DMS79 treated with DMSO at 0.1 percent for 48 hours (cell line): ENCODE measurements around the gene PRRC2A.

Source experiments
- DNase-seq: peaks from one replicate; lab custom pipeline; 2025; lab: John Stamatoyannopoulos, UW

Gene PRRC2A

GRCh38 chr6:31652925-31653724, 32.6 kb downstream of the PRRC2A start:
- DNase-seq: peak; percentile 16

- DNase-seq: no peak
Observed at GRCh38 chr6:31654574-31655348, 34.2 kb downstream of the PRRC2A start.

DNA sequence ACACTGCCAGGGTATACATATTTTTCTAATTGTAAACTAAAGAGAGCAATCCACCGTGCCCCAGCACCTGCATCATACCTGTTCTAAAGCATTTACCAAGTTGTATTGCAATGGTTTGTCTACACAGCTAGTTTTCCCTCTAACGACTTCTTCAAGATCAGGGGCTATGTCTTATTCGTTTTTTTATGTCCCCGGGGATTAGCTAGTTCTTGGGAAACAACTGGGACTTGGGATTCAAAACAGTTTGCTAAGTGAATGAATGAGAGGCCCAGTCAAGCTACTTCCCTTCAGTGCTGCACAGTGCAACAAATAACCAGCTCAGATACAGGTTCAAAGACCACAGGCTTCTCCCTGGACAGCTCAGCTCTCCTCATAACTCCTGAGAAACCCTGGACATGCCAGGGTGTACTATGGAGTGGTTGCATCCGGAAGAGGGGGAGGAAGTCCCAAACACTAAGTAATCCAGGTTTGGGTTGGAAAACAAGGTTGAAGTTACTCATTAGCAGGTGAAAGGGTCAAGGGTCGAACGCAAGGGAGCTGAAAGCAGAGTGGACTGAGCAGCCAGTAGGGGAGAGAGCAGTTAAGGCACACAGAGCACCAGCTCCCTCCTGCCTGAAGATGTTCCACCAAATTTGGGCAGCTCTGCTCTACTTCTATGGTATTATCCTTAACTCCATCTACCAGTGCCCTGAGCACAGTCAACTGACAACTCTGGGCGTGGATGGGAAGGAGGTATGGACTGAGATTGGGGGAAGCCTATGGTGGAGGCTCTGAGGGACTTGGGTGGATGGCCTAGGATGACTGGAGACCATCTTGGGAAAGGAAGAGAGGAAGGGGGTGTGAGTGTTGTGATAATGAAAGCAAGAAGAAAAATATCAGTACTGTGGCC, 35.1 kb downstream of the PRRC2A start, which contains the start of gene APOM:
Gene APOM (plus strand): TSS at position 546 of the 889 bp plus-strand sequence. CDS start 73 bp downstream, at position 619.
- DNase-seq: no peak

DNA sequence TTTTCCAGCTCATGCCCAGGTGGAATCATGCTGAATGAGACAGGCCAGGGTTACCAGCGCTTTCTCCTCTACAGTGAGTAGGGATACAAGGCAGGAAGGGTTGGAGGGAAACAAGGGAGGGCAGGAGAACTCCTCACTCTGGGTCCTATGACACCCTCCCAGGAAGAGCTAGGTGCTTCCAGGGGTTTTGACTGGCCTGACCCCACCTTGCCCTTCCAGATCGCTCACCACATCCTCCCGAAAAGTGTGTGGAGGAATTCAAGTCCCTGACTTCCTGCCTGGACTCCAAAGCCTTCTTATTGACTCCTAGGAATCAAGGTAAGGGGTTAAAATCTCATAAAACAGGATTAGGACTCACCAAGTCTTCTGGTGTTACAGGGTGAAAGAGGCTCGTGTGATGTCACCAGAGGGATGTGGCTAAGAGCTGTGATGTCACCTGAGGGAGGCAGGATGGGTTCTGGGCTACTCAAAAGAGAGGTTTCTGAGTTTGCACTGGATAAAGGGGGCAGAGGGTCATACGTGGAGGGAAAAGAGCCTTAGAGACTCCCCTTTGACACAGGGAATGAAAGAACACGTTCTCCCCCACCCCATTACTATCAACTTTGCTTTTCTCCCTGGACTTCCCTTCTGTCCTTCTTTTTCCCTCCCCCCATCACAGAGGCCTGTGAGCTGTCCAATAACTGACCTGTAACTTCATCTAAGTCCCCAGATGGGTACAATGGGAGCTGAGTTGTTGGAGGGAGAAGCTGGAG, 37.1 kb downstream of the PRRC2A start:
- no peak for DNase-seq

- DNase-seq: no peak
Observed at GRCh38 chr6:31658158-31658688, 37.7 kb downstream of the PRRC2A start.

DNA sequence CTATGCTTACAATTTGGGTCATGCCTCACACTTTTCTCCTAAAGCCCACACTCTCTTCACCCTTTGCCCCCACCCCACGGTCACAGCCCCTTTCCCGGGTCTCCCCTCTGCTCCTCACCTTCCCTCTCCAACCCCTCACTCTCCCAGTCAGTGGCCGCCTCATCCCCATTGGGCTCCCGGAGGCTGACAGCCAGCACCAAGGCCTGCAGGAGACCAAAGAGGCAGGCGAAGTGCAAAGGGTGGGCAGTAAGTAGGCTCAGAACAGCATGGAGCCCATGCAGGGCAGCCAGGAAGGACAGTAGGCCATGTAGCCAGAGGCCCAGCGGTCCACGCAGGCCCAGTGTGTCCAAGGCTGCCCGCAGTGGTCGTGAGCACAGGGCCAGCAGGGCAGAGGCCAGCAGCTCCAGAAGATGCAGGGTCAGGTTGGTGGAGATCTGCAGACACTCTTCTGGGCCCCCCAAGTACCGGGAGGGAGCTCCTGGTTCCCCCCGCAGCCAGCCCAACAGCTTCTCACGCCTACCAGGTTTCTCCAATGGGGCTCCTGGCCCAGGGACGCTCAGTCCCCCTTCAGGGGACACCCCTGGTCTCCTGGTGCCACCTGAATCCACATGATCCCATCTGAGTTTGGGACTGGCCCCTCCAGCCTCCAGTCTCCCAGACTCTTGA, 38.6 kb downstream of the PRRC2A start:
- no peak for DNase-seq

GRCh38 chr6:31659649-31660380, 39.3 kb downstream of the PRRC2A start:
- DNase-seq: peak; percentile 18

GRCh38 chr6:31660381-31661261, 40.1 kb downstream of the PRRC2A start, which contains the start of gene C6orf47:
TSS of gene C6orf47 (minus strand) at chr6:31660778. CDS start at chr6:31659947, 831 bp downstream.
- peak; percentile 73 for DNase-seq

DNA sequence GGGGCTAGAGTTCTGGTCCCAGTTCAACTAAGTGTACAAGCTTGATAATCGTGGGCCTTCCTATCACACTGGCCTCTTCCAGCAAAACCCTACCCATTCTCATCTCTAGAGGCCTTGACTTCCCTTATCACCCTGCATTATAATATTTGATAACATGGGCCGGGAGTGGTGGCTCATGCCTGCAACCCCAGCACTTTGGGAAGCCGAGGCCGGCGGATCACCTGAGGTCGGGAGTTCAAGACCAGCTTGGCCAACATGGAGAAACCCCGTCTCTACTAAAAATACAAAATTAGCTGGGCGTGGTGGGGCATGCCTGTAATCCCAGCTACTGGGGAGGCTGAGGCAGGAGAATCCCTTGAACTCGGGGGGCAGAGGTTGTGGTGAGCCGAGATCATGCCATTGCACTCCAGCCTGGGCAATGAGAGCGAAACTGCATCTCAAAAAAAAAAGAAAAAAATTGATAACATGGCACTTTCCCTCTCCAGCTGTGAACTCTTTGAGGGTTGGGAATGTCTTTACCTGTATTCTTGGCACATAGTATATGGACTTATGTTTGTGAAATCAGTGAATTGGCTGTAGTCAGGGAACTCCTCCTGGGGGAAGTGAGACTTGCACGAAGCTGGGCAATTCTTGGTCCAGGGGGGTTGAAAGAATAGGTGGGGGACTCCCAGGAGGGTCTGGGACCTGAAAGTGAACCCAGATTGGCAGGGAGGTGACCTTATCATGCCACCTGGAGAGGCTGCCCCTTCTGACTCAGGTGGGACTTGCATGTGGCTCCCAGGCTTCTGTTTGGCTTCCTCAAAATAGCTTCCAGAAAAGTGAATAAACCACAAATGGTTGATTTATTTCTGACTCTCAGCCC, 41.0 kb downstream of the PRRC2A start:
- DNase-seq: no peak

DNA sequence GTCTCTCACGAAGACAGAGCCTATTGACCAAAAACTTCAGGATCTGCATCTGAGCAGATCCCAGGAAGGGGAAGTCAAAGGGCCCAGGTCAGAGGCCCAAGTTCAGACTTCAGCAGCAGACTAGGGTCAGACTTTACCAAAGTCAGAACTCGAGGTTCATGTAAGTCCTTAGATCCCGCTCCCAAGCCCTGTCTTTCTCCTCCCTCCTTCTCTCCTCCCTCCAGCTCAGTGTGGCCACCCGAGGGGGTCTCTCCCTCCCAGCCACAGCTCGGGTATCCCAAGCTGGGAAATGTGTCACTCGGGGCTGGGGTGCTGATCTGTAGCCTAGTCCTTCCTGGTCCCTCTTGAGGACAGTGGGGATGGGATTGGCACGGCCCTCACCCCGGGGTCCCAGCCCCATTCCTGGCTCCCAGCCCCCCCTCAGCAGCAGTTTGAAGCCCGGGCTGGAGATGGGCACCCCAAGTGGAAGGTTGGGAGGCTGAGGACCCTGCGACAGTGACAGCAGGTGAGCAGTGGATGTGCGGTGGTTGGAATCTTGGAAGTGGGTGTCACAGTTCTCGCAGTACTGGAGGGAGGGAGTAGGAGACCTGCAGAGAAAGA, 41.7 kb downstream of the PRRC2A start:
- no peak for DNase-seq

- no peak for DNase-seq
Observed at GRCh38 chr6:31663126-31663960, 42.8 kb downstream of the PRRC2A start.

DNA sequence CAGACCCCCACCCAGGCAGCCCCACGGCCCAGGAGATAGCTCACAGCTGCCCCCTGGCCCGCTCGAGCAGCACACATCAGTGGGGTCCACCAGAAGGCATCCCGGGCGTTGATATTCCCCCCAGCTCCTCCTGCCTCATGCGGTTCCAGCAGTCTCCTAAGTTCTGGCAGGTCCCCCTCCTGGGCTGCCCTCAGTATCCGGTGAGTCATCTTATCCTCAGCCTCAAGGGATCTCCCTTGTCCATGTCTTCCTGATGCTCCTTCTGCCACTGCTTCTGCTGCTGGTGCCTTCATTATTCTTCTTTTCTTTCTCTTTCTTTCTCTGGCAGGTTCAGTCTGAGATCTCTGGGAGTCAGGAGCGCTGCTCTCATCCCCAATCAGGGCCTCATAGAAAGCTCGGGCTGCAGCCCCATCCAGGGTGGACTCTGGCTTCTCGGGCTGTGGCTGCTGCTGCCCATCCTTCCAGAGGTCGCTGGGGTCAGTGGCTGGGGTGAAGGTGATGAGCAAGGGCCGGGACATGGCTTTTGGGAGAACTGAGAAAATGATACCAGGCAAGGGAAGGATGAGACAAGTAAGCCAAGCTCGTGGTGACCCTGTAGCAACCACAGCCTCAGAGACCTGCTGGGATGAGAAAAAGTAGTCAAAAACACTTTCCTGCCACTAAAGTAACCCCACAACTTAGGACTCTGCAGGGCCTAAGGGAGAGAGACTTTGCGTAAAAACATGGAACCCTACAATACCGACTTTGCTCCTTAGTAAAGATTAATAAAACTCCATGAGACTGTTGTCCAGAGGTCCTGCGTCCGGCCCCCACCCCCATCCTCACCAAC, 43.7 kb downstream of the PRRC2A start:
- DNase-seq: peak; percentile 48

GRCh38 chr6:31664790-31665500, 44.4 kb downstream of the PRRC2A start, which contains the start of gene GPANK1:
TSS of gene GPANK1 (minus strand) at chr6:31664997. CDS start at chr6:31664478, 519 bp downstream.
- peak; percentile 95 for DNase-seq

DNA sequence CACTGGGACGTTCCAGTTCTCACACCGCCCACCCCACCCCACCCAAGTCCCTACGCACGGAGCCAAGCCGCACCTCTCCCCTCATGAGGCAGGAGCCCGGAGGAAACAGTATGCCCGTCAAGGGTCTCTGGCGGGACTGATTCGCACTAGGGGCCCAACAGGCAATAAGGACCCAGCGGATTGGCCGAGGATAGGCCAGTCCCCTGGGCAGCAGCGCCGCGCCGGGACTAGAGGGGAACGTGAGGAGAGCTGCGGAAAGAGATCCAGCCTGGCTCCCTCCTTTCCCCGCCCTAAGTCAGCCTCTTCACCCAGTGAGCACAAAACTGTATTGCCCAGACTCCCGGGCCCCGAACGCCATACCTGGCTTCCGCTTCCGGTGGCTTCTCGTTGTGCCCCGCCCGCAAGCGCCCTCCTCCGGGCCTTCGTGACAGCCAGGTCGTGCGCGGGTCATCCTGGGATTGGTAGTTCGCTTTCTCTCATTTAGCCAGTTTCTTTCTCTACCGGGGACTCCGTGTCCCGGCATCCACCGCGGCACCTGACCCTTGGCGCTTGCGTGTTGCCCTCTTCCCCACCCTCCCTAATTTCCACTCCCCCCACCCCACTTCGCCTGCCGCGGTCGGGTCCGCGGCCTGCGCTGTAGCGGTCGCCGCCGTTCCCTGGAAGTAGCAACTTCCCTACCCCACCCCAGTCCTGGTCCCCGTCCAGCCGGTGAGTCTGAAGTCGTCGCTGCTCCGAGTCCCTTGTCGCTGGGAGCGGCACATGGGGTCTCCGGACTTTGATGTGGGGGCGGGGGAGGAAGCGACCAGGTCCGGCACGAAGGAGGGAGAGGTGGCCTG, 45.2 kb downstream of the PRRC2A start, which contains the start of gene CSNK2B:
Gene CSNK2B (plus strand): TSS at position 580 of the 836 bp plus-strand sequence. CDS start 752 bp downstream, outside the sequence.
- peak; percentile 97 for DNase-seq
